IPS DF 6.9 (cell line): Measurements from ENCODE around the gene RIPK4.

ENCODE experiments used
- DNase-seq: peaks from one replicate; pipeline ENCODE4 v3.0.0-alpha.2; 2013; ENCODE audit warnings: low read depth, low spot score
- H3K27ac ChIP-seq: one replicate; pipeline ENCODE4 v1.5.1; 2013; ENCODE audit warnings: low read length, control low read depth
- H3K27me3 ChIP-seq: 2 replicates; pipeline ENCODE4 v1.6.1; 2013; ENCODE audit warnings: mild to moderate bottlenecking, low read length; ENCODE audit not compliant: control insufficient read depth, insufficient read depth
- H3K36me3 ChIP-seq: 2 replicates; pipeline ENCODE4 v1.6.1; 2013; ENCODE audit warnings: low read length; ENCODE audit not compliant: control insufficient read depth, insufficient read depth
- H3K4me1 ChIP-seq: 2 replicates; pipeline ENCODE4 v1.6.1; 2013; ENCODE audit warnings: low read length; ENCODE audit not compliant: control insufficient read depth, insufficient read depth
- H3K4me3 ChIP-seq: 2 replicates; pipeline ENCODE4 v1.5.1; 2013; ENCODE audit warnings: mild to moderate bottlenecking, low read length
- H3K9me3 ChIP-seq: 2 replicates; pipeline ENCODE4 v1.6.1; 2013; ENCODE audit warnings: low read length, inconsistent platforms; ENCODE audit not compliant: control insufficient read depth, insufficient read depth
- WGBS: extraction: QIAGEN DNeasy Blood & Tissue Kit; methylation state at CpG from one replicate; pipeline ENCODE4 v1.1.7; 2013; ENCODE audit warnings: mixed read lengths, missing lambda C conversion rate; ENCODE audit not compliant: insufficient read length, insufficient coverage; 5-methylcytosine and 5-hydroxymethylcytosine counted together

RIPK4 gene

DNA sequence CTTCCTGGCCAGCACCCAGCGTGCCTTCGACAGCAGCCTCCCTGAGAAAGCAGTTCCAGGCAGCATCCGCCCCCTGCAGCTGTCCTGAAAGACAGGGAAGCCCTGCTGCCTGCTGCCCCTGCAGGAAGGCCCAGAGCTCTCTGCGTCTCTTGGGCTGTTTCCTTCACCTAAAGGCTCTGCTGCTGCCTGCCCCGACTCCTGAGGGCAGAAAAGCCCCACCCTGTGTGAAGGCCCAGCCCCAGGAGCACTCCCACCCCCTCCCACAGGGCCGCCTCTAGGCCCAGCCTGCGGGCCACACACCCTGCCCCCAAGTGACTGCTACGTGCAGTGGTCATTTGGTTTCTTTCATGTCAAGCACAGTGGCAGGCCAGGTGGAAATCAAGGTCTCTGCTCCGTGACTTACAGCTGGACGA lies 12.4 kb downstream of the RIPK4 start:
- no peak overlapping the region for H3K27ac ChIP-seq
- peaks cover 14% of the 10 kb centered on the region for H3K4me1 ChIP-seq

DNA sequence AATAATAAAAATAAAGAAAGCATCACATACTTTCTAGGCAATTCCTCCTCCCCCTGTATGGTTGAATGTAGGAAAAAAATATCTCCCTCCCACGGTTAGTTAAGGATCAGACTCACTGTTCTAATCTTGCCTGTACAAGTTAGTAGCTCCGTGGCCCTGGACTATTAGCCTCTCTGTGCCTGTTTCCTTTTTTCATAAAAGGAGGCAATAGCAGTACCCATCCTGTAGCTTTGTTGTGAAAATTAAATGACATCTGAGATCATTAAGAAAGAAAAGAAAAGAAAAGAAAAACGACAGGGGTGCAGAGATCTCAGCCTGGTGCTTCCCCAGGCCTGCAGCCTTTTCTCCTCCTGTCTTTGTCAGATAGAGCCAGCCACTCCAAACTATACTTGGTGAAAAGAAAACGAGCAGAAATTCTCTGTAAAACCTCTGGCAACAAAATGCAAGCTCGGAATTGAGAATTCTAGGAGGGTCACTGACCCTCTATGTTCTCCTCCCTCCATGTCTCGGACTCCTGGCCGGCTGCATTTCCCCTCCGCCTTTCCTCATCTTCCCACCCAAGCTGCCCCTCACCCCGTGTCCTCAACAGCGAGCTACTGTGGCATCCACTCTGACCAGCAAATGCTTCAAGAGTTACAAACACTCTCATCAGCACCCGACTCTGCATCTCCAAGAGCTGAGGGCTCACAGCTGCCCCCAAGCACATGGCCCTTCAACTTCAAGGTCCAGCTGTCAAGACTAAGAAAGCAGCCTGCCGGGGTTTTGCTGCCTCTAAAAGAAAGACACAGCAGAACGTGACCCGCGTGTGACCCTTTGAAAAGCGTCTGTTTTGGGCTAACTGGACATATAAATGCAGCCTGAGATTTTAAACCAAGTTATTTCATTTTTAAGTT lies 13.6 kb downstream of the RIPK4 start:
- no peaks in the 10 kb centered on the region for H3K36me3 ChIP-seq
- H3K9me3 ChIP-seq: no peaks in the 10 kb centered on the region
- WGBS: no CpG with 5 or more reads among the region's 16 CpGs
- H3K27ac ChIP-seq: no peak overlapping the region
- no peak overlapping the region for H3K4me3 ChIP-seq
- peaks cover 13% of the 10 kb centered on the region for H3K4me1 ChIP-seq
- DNase-seq: no peak
- no peaks in the 10 kb centered on the region for H3K27me3 ChIP-seq

More for the DNA sequence above, 12.4 kb downstream of the RIPK4 start:
- no peaks in the 10 kb centered on the region for H3K36me3 ChIP-seq
- H3K4me3 ChIP-seq: no peak overlapping the region
- no CpG with 5 or more reads among the region's 10 CpGs for WGBS
- no peaks in the 10 kb centered on the region for H3K9me3 ChIP-seq
- DNase-seq: no peak
- no peaks in the 10 kb centered on the region for H3K27me3 ChIP-seq

DNA sequence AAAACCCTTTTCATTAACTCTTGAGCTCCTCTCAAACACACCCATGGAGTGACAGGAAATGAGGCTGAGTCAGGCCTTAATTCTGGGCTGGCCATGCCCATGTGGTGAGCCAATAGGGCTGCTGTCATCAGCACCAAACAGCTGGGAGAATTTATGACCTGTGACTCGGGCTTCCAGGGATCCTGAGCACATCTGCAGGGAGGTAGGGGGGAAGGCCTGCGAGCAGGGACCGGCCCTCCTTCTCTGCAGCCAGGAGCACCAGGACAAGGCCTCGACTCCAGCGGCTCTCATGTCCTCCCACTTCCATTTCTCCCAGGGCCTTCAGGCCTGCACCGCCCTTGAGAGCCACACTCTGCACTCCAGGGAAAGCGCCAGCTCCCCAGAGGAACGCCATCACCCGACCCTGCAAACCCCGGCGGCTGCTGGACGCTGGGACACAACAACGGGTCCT lies 14.6 kb downstream of the RIPK4 start:
- no CpG with 5 or more reads among the region's 13 CpGs for WGBS
- Histone ChIP-seq H3K9me3 (no peaks in the 10 kb centered on the region), H3K27me3 (no peaks in the 10 kb centered on the region), H3K4me1 (peaks cover 13% of the 10 kb centered on the region), H3K4me3 (no peak overlapping the region), H3K27ac (no peak overlapping the region), H3K36me3 (no peaks in the 10 kb centered on the region)
- no peak for DNase-seq

DNA sequence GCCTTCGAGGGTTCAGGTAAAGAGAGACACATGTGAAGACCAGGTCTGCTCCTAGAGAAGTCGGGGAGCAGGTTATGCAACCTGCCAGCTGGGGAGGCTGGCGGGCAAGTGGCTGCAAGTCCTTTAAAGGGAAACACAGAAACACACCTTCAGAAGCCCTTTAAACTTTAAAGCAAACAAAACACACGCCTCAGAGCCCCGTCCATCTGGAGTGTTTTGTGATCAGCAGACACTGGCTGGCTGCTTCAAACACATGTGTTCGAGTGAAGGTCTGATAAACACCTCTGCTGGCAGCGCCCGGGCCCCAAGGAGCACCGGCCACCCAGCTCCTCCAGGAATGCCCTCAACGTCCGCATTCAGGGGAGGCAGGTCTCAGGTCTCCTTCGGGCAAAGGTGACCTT lies 15.2 kb downstream of the RIPK4 start:
- DNase-seq: no peak
- Histone ChIP-seq H3K4me3 (no peak overlapping the region), H3K9me3 (no peaks in the 10 kb centered on the region), H3K36me3 (no peaks in the 10 kb centered on the region), H3K4me1 (peaks cover 13% of the 10 kb centered on the region), H3K27ac (no peak overlapping the region), H3K27me3 (no peaks in the 10 kb centered on the region)
- no CpG with 5 or more reads among the region's 12 CpGs for WGBS

DNA sequence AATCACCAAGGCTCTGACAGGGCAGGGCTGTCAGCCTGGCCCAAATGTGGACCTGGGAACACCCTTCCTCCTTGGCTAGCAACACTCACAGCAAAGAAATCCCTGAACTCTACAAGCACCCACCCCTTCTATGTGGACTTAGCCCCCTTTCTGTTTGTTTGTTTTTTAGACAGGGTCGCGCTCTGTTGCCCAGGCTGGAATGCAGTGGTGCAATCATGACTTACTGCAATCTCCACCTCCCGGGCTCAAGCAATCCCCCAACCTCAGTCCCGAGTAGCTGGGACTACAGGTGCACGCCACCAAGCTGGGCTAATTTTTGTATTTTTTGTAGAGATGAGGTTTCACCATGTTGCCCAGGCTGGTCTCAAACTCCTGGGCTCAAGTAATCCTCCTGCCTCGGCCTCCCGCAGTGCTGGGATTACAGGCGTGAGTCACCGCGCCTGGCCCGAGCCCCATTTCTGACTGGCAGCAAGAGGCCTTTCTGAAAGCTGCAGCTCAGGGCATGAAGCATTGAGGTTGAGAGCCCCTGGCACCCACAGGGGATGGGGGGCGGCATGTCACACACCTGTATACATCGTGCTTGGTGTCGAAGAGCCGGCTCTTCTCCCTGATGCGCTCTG lies 16.2 kb downstream of the RIPK4 start:
- Histone ChIP-seq H3K27ac (no peak overlapping the region), H3K36me3 (no peaks in the 10 kb centered on the region), H3K9me3 (no peaks in the 10 kb centered on the region), H3K4me3 (no peak overlapping the region), H3K4me1 (peaks cover 13% of the 10 kb centered on the region), H3K27me3 (no peaks in the 10 kb centered on the region)
- DNase-seq: no peak
- no CpG with 5 or more reads among the region's 16 CpGs for WGBS

DNA sequence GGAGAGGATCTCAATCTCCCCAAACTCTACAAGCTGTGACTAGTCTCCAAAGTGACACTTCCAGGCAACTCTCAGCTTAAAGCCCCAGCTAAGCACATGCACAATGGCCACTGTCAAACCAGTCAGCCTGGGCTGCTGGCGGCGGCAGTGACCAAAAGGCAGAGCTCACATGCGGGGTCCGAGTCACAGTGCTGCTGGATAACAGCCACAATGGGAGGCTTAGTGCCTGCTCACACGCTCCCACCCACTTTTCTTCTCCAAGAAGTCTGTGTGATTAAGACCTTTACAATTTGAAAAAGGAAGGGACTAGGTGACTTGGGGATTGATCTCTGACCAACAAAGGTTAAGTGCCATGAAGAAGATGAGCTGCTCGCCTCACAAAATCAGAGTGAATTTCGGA lies 16.8 kb downstream of the RIPK4 start:
- Histone ChIP-seq H3K36me3 (no peaks in the 10 kb centered on the region), H3K27ac (no peak overlapping the region), H3K27me3 (no peaks in the 10 kb centered on the region), H3K4me3 (no peak overlapping the region), H3K9me3 (no peaks in the 10 kb centered on the region), H3K4me1 (peaks cover 13% of the 10 kb centered on the region)
- WGBS: no CpG with 5 or more reads among the region's 7 CpGs
- DNase-seq: no peak

DNA sequence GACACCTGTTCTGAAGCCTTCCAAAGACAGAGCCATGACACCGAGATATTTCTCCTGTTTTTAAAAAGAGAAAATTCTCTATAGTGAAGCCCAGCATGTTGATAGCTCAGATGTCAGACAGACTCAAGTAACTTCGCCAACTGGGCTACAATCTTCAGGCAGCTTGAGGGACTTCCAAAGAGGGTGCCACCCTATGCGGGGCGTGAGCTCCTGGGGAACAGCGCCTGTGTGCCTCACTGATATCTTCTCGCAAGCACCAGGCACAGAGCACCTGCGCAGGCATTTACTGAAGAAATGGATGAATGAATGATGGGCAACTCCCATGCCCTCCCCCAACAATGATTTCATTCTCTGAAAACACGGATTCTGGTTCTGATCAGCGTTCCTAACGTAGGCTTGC lies 17.6 kb downstream of the RIPK4 start:
- H3K4me1 ChIP-seq: peaks cover 8% of the 10 kb centered on the region; the same call in 1 of the 2 replicates
- WGBS: no CpG with 5 or more reads among the region's 10 CpGs
- no peak overlapping the region for H3K4me3 ChIP-seq
- DNase-seq: no peak
- no peaks in the 10 kb centered on the region for H3K36me3 ChIP-seq
- no peaks in the 10 kb centered on the region for H3K27me3 ChIP-seq
- no peaks in the 10 kb centered on the region for H3K9me3 ChIP-seq
- H3K27ac ChIP-seq: no peak overlapping the region

DNA sequence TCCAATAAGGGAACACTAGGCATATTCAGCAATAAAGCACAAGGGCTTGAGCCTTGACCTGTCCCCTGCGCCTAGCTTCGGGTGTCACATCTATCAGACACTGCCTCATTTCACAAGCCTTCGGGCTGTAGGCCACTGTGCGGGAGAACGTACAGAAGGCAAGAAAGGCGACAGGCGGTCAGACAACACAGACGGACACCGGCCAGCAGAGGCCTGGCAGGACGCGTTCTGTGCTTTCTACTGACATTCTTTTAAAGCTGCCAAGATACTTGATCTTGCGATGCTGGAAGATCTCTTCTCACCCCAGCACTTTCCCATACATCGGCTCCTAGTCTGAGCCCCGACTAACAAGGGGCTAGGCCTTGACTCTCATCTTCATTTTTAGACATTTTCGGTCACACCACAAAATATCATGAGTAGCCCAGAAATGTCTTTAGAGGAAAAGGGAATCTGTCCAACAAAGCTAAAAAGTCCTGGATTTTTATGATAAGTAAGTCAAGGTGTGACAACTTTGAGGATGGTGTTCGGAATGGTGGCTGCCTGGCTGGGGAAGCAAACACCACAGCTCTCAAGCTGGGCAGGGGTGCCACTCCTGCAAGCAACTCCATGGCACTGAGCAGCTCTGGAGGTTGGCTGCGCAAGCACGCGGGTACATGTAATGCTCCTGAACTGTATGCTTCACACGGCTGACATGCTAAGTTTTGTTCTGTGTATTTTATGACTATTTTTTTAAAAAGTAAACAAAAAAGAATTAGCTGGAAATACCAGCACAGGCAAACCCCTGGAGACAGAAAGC lies 18.7 kb downstream of the RIPK4 start:
- H3K27ac ChIP-seq: no peak overlapping the region
- no CpG with 5 or more reads among the region's 20 CpGs for WGBS
- DNase-seq: no peak
- H3K4me3 ChIP-seq: no peak overlapping the region
- H3K9me3 ChIP-seq: no peaks in the 10 kb centered on the region
- peaks cover 5% of the 10 kb centered on the region; the same call in 1 of the 2 replicates for H3K4me1 ChIP-seq
- no peaks in the 10 kb centered on the region for H3K36me3 ChIP-seq
- H3K27me3 ChIP-seq: no peaks in the 10 kb centered on the region

DNA sequence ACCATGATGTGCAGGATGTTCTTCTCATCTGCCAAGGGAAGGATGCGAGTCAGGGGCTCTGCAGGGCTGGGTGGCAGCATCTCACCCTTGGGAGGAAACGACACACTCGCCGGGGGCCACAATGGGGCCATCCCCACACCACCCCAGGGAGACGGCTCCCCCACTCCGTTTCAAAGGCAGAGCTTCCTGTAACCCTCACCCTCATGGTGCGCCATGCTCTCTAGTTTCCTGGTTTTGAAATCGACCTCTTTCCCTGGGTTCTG lies 20.2 kb downstream of the RIPK4 start:
- H3K27ac ChIP-seq: no peak overlapping the region
- WGBS: no CpG with 5 or more reads among the region's 8 CpGs
- no peak for DNase-seq
- H3K27me3 ChIP-seq: no peaks in the 10 kb centered on the region
- H3K4me1 ChIP-seq: no peaks in the 10 kb centered on the region; the same call in 1 of the 2 replicates
- H3K36me3 ChIP-seq: peaks cover 2% of the 10 kb centered on the region
- no peaks in the 10 kb centered on the region for H3K9me3 ChIP-seq
- H3K4me3 ChIP-seq: no peak overlapping the region

DNA sequence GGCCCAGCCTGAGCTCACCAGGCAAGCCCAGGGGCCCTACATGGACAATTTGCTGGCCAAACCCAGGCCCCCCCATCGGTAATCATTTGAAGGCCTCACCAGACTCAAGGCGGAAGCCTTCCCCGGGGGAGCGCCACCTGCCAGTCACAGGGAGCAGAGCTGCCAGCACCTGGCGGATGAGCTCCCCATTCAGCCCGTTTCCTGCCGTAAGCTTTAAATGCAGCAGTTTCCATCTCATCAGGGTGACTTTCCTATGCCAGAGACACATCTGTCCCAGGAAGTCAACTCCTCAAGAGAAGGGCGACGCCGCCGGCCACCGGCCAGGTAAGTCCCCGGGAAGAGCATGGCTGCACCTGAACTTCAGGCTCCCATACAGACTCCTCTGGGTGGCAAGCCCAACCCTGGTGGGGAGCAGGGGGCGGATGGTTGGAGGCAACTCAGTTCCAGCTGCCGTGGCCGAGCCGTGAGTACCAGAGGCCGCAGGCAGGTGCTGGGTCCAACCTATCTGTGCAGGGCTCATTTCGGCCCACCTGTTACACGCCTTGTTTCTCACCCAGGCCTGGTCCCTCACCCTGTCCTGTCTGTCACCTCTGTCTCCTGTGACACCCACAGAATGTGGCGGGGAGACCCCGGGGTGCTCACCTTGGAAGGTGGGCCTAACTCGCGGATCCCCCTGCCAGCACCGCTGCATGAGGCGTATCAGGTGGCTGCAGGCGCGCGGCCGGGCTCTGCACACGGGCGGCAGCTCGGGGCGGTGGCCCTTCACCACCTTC lies 20.7 kb downstream of the RIPK4 start:
- no peaks in the 10 kb centered on the region; the same call in 1 of the 2 replicates for H3K4me1 ChIP-seq
- no peak for DNase-seq
- no peaks in the 10 kb centered on the region for H3K9me3 ChIP-seq
- peaks cover 7% of the 10 kb centered on the region for H3K36me3 ChIP-seq
- no peak overlapping the region for H3K27ac ChIP-seq
- H3K4me3 ChIP-seq: no peak overlapping the region
- whole genome bisulfite sequencing: no CpG with 5 or more reads among the region's 34 CpGs
- no peaks in the 10 kb centered on the region for H3K27me3 ChIP-seq
